Fibroblast of the aortic adventitia (primary cell): ENCODE results near the gene MTX3. TPM values are rescaled to one million over a fixed set of nuclear protein-coding genes. Genes with fewer than 3 reads are reported as not detected.

Source experiments
- DNase-seq: peaks from one replicate; pipeline ENCODE4 v3.0.0-alpha.2; 2010; ENCODE audit warnings: low read depth
- H3K4me3 ChIP-seq: 2 replicates; pipeline ENCODE4 v1.5.1; 2011; ENCODE audit warnings: low read depth, mild to moderate bottlenecking, control low read depth, low read length, moderate library complexity
- total RNA-seq: library from RNA; depleted of rRNA; stranded (reverse); fragments of >200 nt; gene quantifications from 2 replicates; pipeline ENCODE4 v1.2.3, GENCODE V29; 2012; ENCODE audit warnings: low replicate concordance
- TF ChIP-seq, protein P1 (sequence below): IDR thresholded peaks from 2 replicates; pipeline ENCODE4 v1.5.1; 2011; ENCODE audit warnings: mild to moderate bottlenecking, low read length, control low read depth, inconsistent platforms; ENCODE audit not compliant: insufficient read depth

The MTX3 gene
- total RNA-seq, 1 donor: 23.4 TPM

DNA sequence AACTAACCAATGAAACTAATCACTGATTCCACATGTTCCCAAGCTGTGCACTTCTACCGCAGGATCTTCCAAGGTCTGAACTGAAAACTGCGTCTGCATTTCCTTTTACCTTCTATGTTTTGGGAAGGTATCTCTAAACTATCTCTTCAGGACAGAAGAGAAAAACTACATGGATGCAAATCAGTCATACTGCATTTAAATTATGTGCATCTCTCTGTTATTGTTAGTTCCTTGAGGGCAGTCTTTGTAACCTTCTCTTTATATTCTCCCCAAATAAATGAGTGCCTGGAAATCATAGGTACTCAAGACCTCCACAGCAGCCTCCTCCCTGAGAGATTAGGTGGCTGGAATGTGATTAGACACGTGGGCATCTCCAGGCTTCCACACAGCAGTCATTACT is 17.1 kb downstream of the MTX3 start:
- TF ChIP-seq, protein P1, sequence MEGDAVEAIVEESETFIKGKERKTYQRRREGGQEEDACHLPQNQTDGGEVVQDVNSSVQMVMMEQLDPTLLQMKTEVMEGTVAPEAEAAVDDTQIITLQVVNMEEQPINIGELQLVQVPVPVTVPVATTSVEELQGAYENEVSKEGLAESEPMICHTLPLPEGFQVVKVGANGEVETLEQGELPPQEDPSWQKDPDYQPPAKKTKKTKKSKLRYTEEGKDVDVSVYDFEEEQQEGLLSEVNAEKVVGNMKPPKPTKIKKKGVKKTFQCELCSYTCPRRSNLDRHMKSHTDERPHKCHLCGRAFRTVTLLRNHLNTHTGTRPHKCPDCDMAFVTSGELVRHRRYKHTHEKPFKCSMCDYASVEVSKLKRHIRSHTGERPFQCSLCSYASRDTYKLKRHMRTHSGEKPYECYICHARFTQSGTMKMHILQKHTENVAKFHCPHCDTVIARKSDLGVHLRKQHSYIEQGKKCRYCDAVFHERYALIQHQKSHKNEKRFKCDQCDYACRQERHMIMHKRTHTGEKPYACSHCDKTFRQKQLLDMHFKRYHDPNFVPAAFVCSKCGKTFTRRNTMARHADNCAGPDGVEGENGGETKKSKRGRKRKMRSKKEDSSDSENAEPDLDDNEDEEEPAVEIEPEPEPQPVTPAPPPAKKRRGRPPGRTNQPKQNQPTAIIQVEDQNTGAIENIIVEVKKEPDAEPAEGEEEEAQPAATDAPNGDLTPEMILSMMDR: no peak
- no peak overlapping the region for H3K4me3 ChIP-seq
- DNase-seq: no peak

DNA sequence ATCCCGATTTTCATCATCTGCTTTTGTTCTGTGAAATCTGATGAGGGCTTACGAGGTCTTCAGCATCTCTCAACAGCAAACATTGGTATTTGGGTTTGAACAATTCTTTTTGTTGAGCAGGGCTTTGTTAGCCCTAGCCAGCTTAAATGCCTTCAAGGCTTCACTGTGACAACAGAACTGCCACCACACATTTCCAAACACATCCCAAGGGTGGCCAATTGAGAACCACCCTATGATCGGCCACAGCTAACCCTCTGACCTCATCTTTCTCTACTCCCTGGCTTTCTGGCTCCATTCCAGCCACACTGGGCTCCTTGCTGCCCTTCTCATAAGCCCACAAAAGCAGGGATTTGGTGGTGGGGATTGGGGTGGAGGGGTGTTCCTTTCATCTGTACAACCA is 17.6 kb downstream of the MTX3 start:
- no peak overlapping the region for H3K4me3 ChIP-seq
- DNase-seq: no peak
- TF ChIP-seq, protein P1: no peak

DNA sequence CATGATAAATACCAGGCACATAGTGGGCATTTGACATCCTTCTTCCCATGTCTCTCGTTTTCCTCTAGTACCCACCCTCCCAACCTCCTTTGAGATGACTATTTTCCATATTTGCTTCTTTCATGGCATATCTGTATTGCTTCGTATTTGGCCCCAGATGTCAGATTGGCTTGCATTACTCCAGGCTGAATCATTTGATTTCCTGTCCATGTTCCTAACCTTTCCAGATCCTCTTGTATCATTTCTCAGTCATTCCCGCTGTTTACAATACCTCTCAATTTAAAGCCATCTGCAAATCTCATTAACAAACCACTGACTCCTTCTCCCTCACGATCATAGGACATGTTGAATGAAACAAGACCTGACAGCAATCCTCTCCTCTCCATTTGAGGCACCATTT is 19.9 kb downstream of the MTX3 start:
- peak; percentile 45 for DNase-seq
- no peak overlapping the region for H3K4me3 ChIP-seq
- TF ChIP-seq, protein P1: no peak

DNA sequence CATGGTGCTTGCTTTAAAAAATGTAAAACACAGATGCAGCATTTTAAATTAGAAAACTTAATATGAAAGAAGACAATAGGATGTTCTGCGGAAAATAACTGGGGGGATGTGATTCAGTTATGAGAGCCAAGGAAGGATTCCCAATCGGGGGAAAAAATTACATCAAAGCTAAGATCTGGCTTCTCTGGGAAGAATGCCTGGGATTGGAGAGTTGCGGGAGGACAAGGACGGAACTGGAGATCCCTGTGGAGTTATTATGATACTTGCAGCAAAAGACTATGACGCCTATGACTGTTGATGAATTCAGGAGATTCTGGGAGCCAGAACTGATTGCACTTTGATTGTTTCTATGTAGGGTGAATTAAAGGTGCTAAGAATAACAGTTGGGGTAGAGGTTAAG is 24.6 kb downstream of the MTX3 start:
- DNase-seq: no peak
- TF ChIP-seq, protein P1: no peak

DNA sequence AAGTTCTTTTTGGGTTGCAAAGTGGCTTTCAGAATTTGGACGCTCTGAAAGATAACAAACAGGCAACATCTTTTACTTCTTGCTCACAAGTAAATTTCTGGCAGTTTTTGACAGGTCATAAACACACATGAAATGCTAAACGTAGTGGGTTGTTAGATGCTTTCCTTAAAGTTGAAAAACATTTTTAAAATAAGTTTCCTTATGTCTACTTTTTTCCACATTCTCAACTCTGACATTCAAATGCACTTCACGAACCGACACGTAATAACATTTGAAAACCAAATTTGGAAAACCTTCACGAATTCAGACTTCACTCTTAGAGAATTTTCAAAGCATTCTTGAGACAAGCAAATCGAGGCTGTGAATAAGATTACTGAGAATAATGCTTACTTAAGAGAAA is 26.9 kb downstream of the MTX3 start:
- TF ChIP-seq, protein P1: no peak
- no peak overlapping the region for H3K4me3 ChIP-seq
- no peak for DNase-seq

More for the DNA sequence above, 24.6 kb downstream of the MTX3 start:
- no peak overlapping the region for H3K4me3 ChIP-seq

DNA sequence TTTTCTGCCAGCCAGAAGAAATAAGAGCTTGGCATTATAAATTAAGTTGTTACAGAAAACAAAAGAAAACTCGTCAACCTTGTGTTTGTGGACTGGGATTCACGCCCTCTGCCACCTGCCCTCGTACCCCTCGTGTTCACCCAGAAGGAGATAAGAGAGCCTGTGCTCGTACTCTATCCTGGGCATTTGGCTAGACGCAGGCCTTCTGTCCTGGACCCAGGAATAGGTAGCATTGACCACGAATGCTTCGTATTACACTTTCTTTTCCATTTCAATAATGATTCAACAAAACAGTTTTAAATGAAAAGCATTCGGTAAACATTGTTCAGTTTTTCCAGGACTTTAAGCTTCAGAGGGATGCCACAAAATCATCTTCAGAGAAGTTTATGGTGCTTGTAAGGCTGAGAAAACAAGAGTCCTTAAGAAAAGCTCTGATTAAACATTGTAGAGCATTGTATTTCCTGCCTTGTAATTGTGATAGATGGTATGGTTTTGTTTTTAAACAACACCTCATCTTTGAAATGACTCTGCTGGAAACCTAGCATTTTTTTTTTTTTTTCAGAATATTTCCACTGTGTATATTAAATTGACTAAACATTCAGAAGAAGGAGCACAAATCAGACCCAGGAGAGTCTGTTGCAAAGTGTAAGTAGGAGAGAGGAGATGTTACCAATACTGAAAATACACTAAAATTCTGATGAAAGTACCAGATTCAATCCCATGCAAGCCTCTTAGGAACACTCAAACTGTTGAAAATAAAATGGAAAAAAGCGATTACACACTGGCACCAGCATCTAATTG is 27.6 kb downstream of the MTX3 start:
- DNase-seq: no peak
- TF ChIP-seq, protein P1: no peak
- H3K4me3 ChIP-seq: no peak overlapping the region
